NCI-H2029 (cell line): ENCODE measurements around the gene LLPH.
"Not testable (repeated sequence)": the region's sequence is repeated elsewhere in the genome, so short reads cannot be mapped to it uniquely, and the experiment has no call there.

ENCODE experiments used
- DNase-seq: peaks from one replicate; lab custom pipeline; 2025; lab: John Stamatoyannopoulos, UW

The LLPH gene

DNA sequence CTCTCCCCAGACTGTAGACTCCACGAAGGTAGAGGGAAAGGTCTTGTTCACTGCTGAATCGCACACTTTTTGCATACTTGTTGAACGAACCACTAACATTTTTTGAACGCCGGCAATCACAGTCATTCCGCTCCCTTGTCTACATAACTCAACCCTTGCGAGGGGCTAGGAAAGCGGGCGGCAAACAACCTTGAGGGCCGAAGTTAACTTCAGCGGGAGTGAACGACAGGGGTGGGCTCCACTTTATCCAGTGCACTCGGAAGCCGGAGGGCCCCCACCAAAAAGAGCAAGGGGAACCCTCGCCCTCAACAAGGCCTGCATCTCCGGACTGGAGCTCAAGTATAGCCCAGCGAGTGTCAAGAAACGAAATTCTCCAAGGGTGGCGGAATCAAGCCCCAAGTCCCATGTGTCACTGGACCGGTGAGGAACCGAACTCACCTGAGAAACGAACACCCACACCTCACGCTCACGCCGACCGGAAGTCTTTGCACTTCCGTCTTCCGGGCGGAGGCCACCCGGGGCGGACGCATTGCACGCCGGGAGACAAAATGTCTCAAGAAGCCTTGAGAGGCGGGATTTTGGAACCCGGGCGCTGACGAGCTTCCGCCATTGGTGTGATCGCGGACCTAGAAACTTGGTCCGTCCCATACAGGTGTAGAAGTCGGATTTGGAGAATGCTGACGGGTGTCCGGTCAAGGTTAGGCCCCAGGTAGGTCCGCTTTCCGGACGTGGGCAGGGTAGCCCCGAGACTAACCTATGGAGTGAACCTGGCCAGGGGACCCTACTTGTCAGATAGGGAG lies at the start of gene LLPH:
Gene LLPH, minus strand, starts transcription at position 484 of the 800 bp plus-strand sequence. CDS start 1,644 bp downstream, outside the sequence.
- DNase-seq = peak; percentile 83

DNA sequence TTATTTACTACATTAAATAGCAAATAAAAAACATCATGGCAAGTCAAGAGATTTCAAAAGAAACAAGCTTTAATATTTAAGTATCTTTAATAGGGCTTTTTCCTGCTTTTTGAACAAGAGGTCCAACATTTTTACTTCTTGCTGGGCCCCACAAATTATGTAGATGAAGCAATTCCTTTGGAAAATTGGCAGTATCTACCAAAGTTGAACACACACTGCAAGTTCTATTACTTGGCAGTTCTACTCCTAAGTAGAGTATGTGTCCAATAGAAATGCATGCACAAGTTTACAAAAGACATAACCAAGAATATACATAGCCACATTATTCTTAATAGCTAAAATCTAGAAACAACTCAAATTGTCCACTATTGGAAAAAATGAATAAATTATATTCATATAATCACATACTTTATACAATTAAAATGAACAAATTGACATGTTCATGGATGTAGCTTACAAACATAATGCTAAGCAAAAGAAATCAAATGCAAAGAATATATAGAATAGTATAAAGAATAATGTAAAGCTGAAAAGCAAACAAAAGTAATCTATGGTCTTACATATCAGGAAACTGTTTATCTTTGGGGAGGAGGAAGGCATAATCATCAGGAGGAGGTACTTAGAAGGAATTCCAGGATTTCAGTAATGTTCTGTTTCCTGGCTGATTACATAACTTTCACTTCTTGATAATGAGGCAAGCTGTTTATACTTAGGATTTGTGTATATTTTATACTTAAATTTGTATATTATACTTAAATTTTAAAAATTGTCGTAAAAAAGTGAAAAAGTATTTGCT lies 45.8 kb upstream of the LLPH start:
- no peak for DNase-seq

DNA sequence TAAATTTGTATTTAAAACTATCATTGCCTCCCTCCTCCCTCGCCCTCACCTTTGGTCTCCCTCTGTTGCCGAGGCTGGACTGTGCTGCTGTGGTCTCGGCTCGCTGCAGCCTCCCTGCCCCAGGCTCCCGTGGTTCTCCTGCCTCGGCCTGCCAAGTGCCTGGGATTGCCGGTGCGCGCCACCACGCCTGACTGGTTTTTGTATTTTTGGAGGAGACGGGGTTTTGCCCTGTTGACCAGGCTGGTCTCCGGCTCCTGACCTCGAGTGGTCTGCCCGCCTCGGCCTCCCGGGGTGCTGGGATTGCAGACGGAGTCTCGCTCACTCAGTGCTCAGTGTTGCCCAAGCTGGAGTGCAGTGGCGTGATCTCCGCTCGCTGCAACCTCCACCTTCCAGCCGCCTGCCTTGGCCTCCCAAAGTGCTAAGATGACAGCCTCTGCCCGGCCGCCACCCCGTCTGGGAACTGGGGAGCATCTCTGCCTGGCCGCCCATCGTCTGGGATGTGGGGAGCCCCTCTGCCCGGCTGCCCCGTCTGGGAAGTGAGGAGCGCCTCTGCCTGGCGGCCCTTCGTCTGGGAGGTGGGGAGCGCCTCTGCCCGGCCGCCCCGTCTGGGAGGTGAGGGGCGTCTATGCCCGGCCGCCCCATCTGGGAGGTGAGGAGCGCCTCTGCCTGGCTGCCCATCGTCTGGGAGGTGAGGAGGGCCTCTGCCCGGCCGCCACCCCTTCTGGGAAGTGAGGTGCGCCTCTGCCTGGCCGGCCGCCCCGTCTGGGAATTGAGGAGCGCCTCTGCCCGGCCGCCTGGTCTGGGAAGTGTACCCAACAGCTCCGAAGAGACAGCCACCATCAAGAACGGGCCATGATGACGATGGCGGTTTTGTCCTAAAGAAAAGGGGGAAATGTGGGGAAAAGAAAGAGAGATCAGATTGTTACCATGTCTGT lies 44.1 kb upstream of the LLPH start:
- not testable (repeated sequence) for DNase-seq

DNA sequence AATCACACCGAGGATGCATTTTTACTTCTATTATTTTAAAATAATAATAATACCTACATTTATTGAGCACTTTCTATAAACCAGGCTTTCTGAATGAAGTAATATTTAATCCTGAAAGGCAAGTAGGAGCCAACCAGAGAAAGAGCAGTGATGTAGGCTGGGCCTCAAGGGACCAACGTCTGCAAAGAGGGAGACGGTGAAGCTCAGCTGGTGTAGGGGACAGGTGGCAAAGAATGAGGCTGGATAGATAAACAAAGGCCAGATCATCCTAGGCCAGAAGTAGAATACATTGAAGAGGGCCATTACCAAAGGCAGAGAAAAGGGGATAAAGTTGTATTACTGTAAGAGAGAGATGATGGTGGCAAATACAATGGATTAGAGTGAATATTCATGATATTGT lies 40.1 kb upstream of the LLPH start:
- no peak for DNase-seq

DNA sequence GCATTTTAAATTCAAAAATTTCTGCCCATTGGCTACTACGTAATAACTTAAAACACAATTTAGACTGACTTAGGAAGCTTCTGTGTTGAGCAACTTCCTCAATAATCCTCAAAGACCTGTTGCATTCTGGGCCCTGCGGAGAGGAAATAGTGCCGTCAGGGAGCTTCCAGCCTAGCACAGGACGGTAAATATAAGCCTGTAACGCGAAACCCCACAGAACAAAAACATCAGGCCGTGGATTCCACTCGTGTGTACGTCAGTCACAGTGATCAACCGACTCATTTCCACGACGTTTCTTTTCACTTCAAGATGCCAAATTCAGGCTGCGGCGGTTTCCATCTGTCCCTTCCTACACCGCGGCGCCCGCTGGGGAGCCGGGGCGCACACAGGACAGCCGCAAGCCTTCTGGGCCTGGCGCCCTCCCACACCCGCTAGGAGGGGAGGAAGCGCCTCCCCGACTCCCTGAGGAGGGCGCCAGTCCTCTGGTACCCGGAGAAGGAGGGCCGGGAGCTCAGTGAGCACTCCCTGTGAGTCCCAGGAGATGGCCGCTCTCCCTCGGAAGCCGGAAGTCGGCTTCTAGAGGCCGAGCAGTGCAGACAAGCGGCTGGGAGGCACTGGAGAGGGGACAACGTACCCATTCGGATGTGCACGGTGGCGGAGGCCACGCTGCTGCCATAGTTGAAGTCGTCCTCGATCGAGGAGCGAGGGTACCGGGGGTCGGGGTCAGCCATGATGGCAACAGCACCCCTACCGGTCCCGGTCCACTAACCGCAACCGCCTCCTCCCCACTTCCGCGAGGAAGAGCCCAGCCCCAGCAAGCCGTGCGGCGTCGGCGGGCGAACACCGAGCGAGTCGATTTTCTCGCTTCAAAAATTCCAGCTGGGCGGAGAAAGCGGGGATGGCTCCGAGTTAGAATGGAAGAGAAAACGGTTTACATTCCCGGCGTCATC lies 38.9 kb upstream of the LLPH start, which contains the start of gene TMBIM4:
Gene TMBIM4, minus strand, starts transcription at position 776 of the 950 bp plus-strand sequence. Its CDS starts 45 bp downstream, at position 731.
- peak; percentile 85 for DNase-seq

DNA sequence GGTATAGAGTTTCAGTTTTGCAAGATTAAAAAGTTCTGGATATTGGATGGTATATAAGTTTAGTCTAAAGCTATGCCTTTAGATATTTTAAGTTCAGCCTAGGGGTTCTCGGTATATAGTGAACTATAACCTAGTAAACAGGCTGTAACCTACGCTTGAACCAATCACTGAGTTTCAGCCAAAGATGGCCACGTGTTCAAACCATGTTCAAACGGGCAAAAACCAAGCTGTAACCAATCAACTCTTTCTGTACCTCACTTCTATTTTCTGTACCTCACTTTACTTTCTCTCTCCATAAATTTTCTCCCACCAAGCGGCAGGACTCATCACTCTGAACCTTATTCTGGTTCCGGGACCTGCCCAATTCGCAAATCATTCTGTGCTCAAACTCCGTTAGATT lies 37.9 kb upstream of the LLPH start:
- no peak for DNase-seq

DNA sequence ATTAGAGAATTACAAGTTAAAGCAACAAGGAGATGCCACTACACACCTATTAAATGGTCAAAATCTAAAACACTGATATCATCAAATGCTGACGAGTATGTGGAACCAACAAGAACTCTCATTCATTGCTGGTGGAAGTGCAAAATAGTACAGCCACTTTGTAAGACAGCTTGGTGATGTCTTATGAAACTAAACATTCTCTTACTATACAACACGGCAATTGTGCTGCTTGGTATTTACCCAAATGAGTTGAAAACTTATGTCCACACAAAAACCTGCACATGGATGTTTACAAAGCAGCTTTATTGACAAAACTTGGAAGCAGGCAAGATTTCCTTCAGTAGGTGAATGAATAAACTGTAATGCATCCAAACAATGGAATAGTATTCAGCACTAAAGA lies 36.0 kb upstream of the LLPH start:
- no peak for DNase-seq

DNA sequence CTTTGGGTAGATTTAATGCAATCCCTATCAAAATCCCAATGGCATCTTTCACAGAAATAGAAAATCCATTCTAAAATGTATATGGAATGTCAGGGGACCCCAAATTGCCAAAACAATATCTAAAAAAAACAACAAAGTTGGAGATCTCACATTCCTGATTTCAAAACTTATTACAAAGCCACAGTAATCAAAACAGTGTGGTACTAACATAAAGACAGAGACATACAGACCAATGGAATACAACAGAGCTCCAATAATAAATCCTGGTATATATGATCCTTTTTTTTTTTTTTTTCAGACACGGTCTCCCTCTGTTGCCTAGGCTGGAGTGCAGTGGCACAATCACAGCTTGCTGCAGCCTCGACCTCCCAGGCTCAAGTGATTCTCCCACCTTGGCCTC lies 34.6 kb upstream of the LLPH start:
- DNase-seq = no peak

DNA sequence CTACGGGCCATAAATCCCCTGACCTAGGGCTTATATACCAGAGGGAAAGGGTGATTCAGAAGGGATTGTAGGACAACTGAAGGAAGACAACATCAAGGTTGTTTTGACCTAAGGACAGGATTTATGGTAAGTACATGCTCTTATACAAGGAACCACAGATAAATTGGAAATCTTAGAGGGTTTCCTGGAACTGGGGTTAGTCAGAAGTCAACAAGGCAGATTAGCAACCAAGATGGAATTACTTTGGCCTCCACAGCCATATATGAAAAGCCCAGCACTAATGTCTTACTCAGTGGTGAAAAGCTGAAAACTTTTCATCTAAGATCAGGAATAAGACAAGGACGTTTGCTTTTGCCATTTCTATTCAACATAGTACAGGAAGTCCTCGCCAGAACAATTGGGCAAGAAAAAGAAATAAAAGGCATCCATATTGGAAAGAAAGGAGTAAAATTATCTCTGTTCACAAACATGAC lies 33.8 kb upstream of the LLPH start:
- no peak for DNase-seq

DNA sequence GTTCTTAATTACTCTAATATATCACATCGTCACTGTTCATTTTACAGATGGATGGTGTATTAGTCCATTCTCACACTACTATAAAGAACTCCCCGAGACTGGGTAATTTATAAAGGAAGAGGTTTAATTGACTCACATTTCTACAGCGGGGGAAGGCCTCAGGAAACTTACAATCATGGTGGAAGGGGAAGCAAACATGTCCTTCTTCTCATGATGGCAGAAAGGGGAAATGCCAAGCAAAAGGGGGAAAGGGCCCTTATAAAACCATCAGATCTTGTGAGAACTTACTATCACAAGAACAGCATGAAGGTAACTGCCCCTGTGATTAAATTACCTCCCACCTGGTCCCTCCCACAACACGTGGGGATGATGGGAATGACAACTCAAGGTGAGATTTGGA lies 32.7 kb upstream of the LLPH start:
- no peak for DNase-seq

DNA sequence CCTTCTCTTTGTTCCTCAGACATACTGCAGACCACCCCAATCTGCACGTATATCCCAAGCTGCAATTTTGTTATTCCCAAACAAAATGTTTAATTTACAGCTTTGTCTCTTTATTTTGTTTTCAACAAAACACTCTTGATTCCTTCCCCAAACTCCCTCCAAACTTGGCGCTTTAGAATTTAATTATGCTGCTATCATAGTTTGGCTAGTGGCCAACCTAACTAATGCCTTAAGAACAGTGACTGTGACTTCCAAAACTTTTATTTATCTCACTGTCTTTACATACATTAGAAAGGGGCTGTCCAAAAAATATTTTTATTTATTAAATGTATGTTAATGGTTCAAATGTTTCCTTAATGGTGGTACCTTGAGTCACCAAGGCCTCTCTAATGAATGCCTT lies 32.2 kb upstream of the LLPH start:
- no peak for DNase-seq

DNA sequence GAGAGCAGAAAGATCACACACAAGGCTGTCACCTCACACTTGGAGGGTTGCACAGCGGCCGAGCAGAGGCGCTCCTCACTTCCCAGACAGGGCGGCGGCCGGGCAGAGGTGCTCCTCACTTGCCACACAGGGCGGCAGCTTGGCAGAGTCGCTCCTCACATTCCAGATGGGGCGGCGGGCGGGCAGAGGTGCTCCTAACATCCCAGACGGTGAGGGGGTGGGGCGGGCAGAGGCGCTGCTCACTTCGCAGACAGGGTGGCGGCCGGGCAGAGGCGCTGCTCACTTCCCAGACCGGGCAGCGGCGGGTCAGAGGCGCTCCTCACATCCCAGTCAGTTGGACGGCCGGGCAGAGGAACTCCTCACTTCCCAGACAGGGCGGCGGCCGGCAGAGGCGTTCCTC lies 30.2 kb upstream of the LLPH start:
- no peak for DNase-seq

DNA sequence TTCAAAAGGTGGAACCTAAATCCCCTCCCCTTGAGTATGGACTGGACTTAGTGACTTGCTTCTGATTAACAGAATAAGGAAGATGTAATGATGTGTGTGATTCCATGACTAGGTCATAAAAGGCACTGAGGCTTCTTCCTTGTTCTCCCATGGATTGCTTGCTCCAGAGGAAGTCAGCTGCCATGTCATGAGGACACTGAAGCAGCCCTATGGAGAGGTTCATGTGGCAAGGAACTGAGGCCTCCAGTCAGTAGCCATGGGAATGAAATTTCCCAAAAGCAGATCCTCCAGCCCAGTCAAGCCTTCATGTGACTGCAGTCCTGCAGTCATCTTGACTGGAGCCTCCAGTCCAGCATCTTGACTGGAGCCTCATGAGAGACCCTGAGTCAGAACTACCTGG lies 28.6 kb upstream of the LLPH start:
- no peak for DNase-seq

DNA sequence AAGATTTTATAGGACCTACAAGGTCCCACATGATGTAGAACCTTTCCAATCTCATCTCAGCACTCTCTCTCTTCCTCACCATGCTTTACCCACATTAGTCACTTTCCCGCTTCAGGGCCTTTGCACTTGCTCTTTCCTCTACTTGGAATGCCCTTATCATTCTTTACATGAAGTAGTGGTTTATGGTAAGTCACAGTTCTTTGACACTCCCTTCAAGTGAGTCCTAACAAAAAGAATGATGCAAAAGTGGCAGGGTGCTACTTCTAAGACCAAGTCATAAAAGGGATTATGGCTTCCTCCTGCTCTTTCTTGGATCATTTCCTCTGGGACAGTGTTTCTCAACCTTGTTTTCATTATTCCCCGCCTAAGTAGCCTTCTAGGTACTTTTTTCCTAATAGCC lies 26.1 kb upstream of the LLPH start:
- no peak for DNase-seq

DNA sequence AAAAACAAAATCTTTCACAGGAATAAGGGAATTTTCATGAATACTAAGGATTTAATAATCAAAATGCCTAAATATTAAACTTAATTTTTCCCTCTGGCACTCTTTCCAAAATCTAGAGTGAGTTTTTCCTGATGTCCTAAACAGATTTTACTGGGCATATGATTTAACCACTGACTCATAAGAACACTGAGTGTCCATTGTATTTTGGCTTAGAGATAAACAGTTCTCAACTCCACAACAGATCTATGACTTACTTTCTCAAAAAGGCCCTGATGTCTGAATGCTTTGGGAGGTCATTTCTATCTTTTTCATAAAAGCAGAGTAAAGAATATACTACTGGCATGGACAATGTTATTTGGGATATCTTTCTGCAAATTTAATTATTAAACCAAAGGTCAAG lies 24.2 kb upstream of the LLPH start:
- no peak for DNase-seq

DNA sequence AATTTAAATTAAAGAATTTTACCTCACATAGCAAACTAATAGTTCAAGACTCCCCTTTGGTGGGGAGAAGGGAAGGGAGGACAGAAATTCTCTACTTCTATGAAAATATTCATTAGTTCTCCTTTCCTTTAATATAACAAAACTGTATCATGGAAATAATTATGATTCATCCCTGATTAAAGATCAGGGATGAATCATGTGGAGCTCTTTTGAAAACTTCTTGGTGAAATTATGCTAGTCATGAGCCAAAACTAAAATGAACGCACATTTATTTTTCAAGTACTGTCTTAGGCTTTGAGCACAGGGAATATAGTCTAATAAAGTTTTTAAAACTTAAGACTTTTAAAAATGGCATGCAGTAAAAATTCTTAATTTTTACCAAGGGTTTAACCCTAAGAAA lies 22.2 kb upstream of the LLPH start:
- DNase-seq = no peak

DNA sequence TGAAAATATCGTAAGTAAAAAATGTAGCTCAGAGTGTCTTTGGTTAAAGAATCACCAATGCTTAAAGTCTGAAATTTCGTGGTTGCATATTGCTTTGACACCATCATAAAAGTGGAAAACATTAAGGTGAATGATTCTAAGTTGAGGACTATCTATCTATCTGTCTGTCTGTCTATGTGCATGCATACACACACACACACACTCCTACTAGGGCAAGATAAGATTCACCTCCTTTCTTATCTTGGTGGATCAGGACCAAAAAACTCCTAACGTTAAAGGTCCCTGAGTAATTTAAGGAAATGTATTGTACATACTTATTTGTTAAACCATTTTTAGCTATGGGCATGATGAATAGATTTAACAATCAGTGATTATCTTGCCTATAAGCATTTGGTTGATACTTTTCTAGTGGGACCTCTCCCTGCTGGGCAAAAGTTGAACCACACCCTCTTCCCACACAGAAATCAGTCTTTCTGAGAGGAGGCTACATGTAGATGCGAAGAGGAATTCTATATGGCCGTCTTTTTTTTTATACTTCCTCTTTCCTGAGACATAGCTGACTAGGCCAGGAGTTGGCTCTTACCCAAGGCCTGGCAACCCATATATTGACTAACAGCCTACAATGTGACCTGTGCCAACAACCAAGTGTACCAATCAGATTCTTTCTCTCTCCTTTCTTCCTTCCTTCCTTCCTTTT lies 19.3 kb upstream of the LLPH start:
- peak; percentile 3 for DNase-seq

DNA sequence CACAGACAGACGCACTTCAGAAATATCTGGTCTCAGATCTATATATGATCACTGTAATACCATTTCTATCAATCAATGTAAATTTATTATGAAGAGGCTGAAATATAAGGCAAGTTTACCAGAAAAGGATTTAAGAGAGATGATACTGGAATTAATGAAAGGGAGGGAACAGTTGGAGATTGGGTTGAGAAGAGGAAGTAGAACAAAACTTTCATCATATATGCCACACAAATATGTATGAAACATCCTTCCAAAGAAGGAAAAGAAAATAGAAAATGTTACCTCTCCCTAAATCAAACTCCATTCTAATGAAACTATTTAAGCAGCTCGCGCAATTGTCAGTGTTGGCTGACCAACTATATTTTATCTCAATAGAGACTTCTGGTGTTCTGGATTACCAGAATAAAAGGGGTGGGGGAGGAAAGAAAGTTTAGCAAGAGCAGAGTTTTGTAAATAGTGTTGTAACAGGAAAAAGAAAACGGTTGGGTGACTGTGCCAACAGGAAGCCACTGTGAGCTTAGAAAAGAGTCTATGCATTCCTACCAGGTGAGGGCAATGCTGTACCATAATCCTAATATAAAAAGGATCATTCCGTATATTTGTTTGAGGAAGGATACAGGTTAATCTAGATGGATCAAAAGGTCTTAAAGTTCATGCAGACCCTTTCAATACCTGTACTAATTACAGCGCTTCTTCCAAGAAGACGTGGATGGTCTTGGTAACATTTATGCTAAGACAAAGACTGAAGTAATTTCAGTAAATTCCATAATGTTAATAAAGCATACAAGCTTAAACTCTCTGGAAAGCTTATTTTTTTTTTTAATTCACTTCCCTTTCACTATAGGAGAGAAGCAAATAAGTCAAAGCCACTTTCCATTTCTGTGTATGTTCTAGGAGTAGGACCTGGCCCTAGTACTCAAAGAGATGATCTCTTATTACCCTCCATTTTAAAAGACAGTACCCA lies 14.5 kb upstream of the LLPH start:
- peak; percentile 39 for DNase-seq

DNA sequence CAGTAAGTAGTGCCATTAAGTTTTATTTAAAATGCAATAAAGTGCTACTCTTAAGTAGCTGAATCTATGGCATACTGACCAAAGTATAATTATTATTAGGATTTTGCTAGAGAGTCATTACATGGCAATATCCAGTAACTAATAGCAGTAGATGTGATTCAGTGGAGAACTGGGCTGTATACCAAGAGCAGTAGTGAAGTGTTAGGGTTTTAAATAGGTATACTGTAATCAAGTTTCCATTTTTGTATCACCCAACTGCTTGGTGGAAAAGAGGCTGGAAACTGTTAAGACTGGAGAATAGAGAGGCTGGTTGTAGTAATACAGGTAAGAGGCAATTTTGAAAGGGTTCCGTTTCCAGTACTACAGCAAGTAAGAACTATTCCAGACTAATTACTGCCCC lies 13.3 kb upstream of the LLPH start:
- DNase-seq = no peak
